ENCODE measurements around the gene GALE. TPM values are rescaled to one million over a fixed set of nuclear protein-coding genes. Genes with fewer than 3 reads are reported as not detected.
"Not testable (repeated sequence)": the region's sequence is repeated elsewhere in the genome, so short reads cannot be mapped to it uniquely, and the experiment has no call there.

GALE gene
- total RNA-seq, 1 donor from 2014 or later, result 30.6 TPM

GRCh38 chr1:23809751-23810171 lies 9.2 kb upstream of the GALE start:
- peak; percentile 43 for DNase-seq

GRCh38 chr1:23807453-23807852 lies 6.9 kb upstream of the GALE start:
- no peak for DNase-seq

DNA sequence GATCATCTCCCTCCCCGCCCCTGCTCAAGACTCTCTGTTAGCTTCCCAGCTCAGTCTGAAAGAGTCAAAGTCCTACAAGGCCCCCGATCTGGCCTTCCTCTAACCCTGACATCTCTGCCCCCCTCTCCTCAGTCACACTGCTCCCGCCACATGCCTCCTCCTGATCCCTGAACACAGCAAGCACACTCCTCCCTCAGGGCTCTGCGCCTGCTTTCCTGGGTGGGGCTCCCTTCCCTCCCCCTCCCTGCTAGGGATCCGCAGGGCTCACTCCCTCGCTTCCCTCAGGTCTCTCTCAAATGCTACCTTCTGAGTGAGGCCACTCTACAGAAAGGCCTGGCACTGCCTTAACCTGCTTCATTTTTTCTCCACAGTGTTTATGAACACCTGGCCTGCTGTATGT lies 5.7 kb upstream of the GALE start:
- no peak for DNase-seq

GRCh38 chr1:23805025-23805424 lies 4.5 kb upstream of the GALE start:
- DNase-seq, result no peak

GRCh38 chr1:23804183-23804835 lies 3.8 kb upstream of the GALE start:
- no peak for DNase-seq

DNA sequence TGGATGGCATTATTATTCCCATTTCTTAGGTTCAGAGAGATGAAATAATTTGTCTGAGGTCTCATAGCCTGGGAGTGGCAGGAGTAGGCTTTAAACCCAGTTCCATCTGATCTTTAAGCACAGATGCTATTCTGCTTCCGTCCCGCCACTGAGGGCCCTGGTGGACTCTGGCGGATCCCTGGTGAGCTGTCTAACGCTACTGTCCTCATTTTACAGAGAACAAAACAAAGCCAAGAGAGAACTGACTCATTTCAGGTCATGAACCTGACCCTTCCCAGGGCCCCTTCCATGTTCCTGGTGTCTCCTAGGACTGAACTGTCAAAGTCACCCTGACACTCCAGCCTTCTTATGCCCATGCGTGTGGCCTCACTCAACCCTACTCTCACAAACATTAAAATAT lies 3.1 kb upstream of the GALE start:
- no peak for DNase-seq

- DNase-seq, result not testable (repeated sequence)
These were observed 2.3 kb upstream of the GALE start for GRCh38 chr1:23802809-23803342.

DNA sequence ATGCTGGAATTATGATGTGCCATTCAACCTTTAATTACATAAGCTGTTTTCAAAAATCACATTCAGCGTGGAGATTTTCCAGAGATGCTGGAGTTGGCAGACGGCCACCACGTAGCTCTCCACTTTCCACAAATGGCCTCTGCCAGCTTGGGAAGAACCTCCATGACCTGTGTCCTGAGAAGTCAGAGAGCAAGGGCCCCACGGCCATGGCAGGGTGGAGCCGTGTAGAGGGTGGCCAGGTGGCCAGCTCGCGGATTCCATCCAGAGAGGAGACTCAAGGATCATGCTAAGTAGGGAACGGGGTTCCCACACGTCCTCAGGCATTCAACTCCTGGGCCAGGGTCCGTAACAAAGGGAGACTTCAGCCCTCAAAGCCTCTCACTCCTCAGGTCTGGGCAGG lies 1.3 kb upstream of the GALE start:
- DNase-seq, result peak; percentile 21

- no peak for DNase-seq
These were observed 789 bp upstream of the GALE start for GRCh38 chr1:23801338-23801748.

DNA sequence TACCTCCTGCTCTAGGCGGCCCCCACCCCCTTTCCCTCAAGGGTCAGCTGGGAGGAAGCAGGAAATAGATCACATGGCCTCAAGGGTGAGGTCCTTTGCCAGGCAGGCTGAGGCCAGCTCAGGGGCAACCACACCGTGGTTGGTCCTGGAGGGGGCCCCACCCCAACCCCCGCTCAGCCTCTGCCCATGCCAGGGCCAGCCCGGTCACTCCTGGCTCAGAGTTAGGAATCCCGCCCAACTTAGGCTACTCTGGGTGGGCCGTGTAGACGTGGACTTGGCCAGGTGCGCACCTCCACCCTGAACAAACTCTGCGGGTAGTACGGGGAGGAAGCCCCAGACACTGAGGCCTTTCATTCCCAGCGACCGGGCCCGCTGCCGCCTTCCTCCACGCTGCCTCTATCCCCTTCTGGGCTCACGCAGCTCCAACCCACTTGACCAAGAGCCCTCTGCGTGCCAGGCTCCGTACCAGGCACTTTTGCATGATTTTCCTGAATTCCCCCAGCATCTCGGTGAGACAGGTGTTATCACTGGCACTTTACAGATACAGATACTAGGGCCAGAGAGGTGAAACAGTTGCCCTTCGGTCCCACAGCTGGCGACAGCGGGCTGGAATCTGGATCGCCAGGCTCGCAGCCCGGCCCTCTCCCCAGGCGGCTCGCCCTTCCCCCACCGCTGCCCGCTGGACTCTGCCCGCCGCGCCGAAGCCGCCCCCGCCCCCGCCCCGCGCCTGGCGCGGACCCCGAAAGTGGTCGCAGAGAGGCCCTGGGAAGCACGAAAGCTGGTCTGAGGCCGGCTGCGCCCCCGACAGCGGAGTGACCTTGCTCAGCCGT lies 769 bp downstream of the GALE start:
- DNase-seq, result peak; percentile 49

GRCh38 chr1:23799255-23799569 lies 1.3 kb downstream of the GALE start:
- DNase-seq, result no peak

GRCh38 chr1:23798662-23799142 lies 1.9 kb downstream of the GALE start:
- no peak for DNase-seq

DNA sequence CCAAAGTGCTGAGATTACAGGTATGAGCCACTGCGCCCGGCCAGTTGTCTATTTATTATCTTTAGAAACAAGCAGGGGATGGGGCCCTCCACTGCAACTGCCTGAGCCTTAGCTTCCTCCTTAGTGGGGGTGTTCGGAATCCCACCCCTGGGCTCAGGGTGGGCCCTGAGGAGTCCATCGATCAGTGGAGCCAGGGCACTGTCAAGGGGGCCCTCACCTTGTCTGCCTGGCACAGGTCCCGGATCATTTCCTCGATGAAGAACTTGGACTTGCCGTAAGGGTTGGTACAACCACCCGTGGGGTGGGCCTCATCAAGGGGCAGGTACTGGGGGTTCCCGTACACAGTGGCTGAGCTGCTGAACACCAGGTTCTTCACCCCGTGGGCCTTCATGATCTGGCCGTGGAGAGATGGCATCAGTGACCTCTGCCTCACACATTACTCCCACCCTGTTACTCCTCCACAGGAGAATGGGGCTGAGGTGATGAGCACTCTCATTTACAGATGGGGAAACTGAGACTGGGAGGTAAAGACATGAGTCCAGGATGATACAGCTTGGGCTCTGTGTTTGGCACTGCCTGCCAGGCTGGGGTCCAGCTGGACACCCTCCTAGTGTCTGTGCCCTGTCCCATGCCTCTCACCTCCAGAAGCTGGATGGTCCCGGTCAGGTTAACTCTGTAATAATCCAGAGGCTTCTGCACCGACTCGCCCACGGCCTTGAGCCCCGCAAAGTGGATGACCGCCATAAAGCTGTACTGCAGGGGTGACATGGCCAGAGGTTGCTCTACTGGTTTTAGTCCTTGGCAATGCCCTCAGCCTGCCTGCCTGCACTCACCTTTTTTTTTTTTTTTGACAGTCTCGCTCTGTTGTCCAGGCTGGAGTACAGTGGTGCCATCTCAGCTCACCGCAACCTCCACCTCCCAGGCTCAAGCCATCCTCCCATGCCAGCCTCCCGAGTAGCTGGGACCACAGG lies 2.8 kb downstream of the GALE start:
- no peak for DNase-seq

GRCh38 chr1:23796466-23797271 lies 3.9 kb downstream of the GALE start:
- no peak for DNase-seq

DNA sequence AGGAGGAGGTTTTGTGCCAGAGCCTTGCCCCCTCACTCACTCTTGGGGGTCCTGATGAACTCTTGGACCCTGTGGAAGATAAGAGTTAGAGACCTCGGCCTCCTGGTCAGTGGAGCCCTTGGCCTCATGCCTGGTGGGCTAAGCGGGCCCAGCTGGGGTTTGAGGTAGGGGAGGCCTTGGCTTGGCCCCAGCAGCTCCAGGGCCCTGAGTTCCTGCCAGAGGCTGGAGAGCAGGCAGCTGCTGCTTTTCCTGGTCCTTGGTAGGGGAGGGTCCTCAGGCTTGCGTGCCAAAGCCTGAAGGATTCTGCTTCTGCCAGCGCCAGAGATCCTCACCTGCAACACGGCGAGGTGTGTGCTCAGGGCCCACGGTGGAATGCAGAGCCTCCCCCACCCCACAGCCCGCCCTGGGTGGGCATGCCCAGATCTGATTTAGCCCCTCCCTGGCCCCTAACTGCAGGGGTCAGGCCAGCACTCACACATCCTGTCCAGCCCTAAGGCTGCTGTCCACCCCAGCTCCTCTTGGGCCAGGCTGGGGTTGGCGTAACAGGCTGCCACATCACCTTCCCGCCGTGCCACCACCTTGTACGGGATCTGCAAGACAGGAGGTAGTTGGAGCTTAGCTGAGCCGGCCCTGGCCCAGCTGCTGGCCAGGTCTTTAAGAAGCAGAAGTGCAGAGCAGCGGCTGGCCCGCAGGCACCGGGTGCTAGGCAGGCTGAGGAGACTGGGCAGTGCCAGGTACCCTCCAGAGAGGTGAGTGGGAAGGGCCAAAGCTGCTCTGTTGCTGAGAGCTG lies 4.7 kb downstream of the GALE start:
- DNase-seq, result no peak

DNA sequence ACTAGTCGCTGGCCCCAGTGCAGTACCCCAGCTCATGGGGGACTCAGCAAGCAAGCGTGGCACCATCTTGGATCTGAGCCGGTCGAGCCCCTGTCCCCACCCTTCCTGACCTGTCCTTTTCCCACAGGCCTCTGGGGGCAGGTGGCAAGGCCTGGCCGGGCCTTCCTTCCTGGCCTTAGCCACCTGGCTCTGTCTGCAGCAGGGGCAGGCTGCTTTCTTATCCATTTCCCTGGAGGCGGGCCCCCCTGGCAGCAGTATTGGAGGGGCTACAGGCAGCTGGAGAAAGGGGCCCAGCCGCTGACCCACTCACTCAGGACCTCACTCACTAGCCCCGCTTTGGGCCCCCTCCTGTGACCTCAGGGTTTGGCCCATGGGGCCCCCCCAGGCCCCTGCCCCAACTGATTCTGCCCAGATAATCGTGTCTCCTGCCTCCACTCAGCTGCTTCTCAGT lies 5.8 kb downstream of the GALE start:
- DNase-seq, result not testable (repeated sequence)

DNA sequence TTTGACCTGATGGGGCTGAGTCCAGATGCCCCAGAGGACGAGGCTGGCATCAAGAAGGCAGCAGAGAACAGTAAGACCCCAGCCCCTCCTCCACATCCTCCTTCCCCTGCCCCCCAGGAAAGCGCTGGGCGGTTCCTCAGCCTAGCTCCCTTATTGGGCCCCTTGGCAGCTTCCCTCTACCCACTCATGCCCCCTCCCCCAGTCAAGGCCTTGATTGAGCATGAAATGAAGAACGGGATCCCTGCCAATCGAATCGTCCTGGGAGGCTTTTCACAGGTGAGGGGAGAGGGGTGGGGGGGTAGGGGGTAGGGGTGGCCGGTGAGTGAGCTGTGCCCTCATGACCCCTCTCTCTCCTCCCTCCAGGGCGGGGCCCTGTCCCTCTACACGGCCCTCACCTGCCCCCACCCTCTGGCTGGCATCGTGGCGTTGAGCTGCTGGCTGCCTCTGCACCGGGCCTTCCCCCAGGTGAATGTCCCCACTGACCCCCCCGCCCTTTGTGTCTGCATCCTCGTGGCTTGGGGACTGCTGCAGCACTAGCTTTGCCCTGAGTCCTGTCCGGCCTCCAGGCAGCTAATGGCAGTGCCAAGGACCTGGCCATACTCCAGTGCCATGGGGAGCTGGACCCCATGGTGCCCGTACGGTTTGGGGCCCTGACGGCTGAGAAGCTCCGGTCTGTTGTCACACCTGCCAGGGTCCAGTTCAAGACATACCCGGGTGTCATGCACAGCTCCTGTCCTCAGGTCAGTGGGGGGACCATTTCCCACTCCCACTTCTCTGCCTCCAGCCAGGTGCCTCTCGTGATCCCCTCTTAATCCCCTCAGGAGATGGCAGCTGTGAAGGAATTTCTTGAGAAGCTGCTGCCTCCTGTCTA lies 6.5 kb downstream of the GALE start:
- no peak for DNase-seq

DNA sequence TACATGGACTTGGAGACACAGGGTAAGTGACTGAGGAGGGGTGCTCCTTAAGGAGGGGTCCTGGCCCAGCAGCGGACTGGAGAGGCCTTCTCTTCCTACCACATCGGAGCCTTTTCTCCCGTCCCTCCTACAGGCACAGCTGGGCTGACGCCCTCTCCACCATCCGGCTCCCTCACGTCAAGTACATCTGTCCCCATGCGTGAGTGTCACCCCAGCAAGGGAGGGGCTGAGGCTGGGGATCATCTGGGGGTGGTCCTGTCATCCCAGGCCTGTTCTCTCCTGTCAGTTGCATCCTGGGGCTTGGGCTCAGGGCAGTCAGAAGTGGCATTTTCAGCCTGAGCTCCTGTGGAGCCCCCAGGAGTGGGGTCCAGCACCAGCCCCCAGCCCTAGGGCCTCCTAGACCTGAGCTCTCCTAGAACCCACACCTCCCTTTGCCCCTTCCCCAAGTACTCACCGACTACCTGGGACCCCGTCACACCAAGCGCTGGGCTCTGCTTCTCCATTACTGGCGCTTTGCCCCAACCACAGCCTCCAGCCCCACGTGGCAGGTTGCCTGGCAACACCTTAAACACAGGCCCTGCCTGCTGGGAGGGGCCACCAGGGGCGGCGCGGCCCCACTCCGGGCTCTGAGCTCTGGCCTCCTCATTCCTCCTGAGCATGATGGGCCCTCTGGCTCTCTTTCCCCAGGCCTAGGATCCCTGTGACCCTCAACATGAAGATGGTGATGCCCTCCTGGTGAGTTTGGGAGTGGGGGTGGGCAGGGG lies 7.4 kb downstream of the GALE start:
- DNase-seq, result peak; percentile 38

Data from tongue (tissue), 2 donors.